ENCODE measurements around the gene ITGA6. TPM values are rescaled to one million over a fixed set of nuclear protein-coding genes. Genes with fewer than 3 reads are reported as not detected.

The ITGA6 gene
- total RNA-seq, 1 experiment from 2014 or later, result 93.1 TPM

DNA sequence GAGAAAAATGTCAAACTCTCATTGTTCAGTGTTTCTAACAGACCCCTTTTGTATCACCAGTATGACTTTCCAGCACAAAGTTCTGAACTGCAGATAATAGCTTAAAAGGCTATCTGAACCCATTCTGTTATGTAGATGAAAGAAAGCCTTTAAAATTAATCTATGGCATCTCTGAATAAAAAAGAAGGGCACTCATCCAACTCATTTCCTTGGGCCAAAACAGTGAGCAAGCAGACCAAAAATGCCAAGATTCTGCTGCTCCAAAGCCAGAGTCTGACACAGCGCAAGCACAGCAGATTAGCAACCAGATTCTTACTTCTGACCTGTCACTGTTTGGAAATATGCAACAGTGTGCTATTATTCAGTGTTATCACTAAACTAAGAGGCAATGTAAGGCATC lies 22.6 kb upstream of the ITGA6 start (continued):
- TF ChIP-seq, protein P1, sequence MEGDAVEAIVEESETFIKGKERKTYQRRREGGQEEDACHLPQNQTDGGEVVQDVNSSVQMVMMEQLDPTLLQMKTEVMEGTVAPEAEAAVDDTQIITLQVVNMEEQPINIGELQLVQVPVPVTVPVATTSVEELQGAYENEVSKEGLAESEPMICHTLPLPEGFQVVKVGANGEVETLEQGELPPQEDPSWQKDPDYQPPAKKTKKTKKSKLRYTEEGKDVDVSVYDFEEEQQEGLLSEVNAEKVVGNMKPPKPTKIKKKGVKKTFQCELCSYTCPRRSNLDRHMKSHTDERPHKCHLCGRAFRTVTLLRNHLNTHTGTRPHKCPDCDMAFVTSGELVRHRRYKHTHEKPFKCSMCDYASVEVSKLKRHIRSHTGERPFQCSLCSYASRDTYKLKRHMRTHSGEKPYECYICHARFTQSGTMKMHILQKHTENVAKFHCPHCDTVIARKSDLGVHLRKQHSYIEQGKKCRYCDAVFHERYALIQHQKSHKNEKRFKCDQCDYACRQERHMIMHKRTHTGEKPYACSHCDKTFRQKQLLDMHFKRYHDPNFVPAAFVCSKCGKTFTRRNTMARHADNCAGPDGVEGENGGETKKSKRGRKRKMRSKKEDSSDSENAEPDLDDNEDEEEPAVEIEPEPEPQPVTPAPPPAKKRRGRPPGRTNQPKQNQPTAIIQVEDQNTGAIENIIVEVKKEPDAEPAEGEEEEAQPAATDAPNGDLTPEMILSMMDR (IDR thresholded peaks at IDR 0.05 in 2 of 3, conservative IDR thresholded peaks at IDR 0.05 in 1 of 3; ENCODE audit: borderline replicate concordance in 1 of 3, insufficient read depth in 1 of 3, low read depth in 2 of 3, low read length in 2 of 3), result no peak
- TF ChIP-seq SP1 (IDR thresholded peaks at IDR 0.05; ENCODE audit: low read depth), result no peak
- TF ChIP-seq SIN3A (IDR thresholded peaks at IDR 0.05; ENCODE audit: low read depth), result no peak
- no peak for TF ChIP-seq ZNF274 (IDR thresholded peaks at IDR 0.05; ENCODE audit: low read depth, low read length)
- no peak for TF ChIP-seq EGR1 (IDR thresholded peaks at IDR 0.05; ENCODE audit: low read depth)
- no peak for TF ChIP-seq FOSL1 (IDR thresholded peaks at IDR 0.05; ENCODE audit: low read depth)
- TF ChIP-seq POLR2AphosphoS5 (IDR thresholded peaks at IDR 0.05; ENCODE audit: low read depth, low read length), result no peak
- TF ChIP-seq ELF1 (IDR thresholded peaks at IDR 0.05; ENCODE audit: borderline replicate concordance, low read depth), result no peak
- TF ChIP-seq, protein P2, sequence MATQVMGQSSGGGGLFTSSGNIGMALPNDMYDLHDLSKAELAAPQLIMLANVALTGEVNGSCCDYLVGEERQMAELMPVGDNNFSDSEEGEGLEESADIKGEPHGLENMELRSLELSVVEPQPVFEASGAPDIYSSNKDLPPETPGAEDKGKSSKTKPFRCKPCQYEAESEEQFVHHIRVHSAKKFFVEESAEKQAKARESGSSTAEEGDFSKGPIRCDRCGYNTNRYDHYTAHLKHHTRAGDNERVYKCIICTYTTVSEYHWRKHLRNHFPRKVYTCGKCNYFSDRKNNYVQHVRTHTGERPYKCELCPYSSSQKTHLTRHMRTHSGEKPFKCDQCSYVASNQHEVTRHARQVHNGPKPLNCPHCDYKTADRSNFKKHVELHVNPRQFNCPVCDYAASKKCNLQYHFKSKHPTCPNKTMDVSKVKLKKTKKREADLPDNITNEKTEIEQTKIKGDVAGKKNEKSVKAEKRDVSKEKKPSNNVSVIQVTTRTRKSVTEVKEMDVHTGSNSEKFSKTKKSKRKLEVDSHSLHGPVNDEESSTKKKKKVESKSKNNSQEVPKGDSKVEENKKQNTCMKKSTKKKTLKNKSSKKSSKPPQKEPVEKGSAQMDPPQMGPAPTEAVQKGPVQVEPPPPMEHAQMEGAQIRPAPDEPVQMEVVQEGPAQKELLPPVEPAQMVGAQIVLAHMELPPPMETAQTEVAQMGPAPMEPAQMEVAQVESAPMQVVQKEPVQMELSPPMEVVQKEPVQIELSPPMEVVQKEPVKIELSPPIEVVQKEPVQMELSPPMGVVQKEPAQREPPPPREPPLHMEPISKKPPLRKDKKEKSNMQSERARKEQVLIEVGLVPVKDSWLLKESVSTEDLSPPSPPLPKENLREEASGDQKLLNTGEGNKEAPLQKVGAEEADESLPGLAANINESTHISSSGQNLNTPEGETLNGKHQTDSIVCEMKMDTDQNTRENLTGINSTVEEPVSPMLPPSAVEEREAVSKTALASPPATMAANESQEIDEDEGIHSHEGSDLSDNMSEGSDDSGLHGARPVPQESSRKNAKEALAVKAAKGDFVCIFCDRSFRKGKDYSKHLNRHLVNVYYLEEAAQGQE (IDR thresholded peaks at IDR 0.05; ENCODE audit: low read depth), result no peak

DNA sequence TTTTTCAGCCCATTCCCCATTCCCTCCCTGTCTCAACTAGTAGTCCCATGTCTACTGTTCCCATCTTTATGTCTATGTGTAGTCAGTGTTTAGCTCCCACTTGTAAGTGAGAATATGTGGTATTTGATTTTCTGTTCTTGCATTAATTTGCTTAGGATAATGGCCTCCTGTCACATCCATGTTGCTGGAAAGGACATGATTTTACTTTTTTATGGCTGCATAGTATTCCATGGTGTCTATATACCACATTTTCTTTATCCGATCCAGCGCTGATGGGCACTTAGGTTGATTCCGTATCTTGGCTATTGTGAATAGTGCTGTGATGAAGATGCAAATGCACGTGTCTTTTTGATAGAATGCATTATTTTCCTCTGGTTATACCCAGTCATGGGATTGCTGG lies 21.7 kb upstream of the ITGA6 start:
- DNase-seq (ENCODE audit: low read depth, low spot score) (no peak), ATAC-seq (no peak)
- no peak for TF ChIP-seq ZFX (IDR thresholded peaks at IDR 0.05)
- no peak for TF ChIP-seq ELF1 (IDR thresholded peaks at IDR 0.05; ENCODE audit: borderline replicate concordance, low read depth)
- TF ChIP-seq JUND (IDR thresholded peaks at IDR 0.05), result no peak
- TF ChIP-seq FOSL1 (IDR thresholded peaks at IDR 0.05; ENCODE audit: low read depth), result no peak
- TF ChIP-seq POLR2A (IDR thresholded peaks at IDR 0.05; ENCODE audit: borderline replicate concordance, extremely low read depth, insufficient read depth, insufficient read length), result no peak
- TF ChIP-seq, protein P3, sequence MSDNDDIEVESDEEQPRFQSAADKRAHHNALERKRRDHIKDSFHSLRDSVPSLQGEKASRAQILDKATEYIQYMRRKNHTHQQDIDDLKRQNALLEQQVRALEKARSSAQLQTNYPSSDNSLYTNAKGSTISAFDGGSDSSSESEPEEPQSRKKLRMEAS (IDR thresholded peaks at IDR 0.05), result no peak
- no peak for TF ChIP-seq YY1 (IDR thresholded peaks at IDR 0.05; ENCODE audit: extremely low read depth, insufficient replicate concordance, low read depth, low read length)
- TF ChIP-seq, protein P1 (IDR thresholded peaks at IDR 0.05 in 2 of 3, conservative IDR thresholded peaks at IDR 0.05 in 1 of 3; ENCODE audit: borderline replicate concordance in 1 of 3, insufficient read depth in 1 of 3, low read depth in 2 of 3, low read length in 2 of 3), result no peak
- TF ChIP-seq, protein P4, sequence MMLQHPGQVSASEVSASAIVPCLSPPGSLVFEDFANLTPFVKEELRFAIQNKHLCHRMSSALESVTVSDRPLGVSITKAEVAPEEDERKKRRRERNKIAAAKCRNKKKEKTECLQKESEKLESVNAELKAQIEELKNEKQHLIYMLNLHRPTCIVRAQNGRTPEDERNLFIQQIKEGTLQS (IDR thresholded peaks at IDR 0.05), result no peak
- Histone ChIP-seq H3K79me2 (ENCODE audit: insufficient read depth, low read length) (no peaks in the 10 kb centered on the region), H3K27ac (ENCODE audit: low read depth, low read length) (no peak overlapping the region), H3K9me3 (ENCODE audit: control insufficient read depth in 1 of 2, insufficient read depth in 1 of 2, low read depth in 1 of 2, low read length in 2 of 2) (no peaks in the 10 kb centered on the region), H3K4me3 (replicated peaks in 1 of 2; ENCODE audit: low read depth in 1 of 2, low read length in 2 of 2) (no peak overlapping the region), H3K27me3 (ENCODE audit: insufficient read depth, low read length) (no peaks in the 10 kb centered on the region), H3K9me2 (ENCODE audit: insufficient read depth) (peaks cover 3% of the 10 kb centered on the region; the same call in 1 of the 2 replicates), H2AFZ (ENCODE audit: low read depth, low read length, poor library complexity, severe bottlenecking) (no peak overlapping the region), H3K36me3 (ENCODE audit: control insufficient read depth in 1 of 2, insufficient read depth in 2 of 2, low read length in 2 of 2) (no peaks in the 10 kb centered on the region), H3K4me2 (ENCODE audit: low read length) (no peak overlapping the region), H3K4me1 (ENCODE audit: control insufficient read depth in 1 of 2, insufficient read depth in 2 of 2, low read length in 2 of 2) (peaks cover 4 to 15% of the 10 kb centered on the region in 2 experiments; a peak in 3 of 4 replicates), H3K9ac (ENCODE audit: low read length) (no peak overlapping the region), H4K20me1 (ENCODE audit: insufficient read depth) (no peaks in the 10 kb centered on the region)
- POLR2A ChIA-PET, result no interaction called here
- no TSS peak for BruUV-seq (replicated peaks)
- CTCF ChIA-PET, result no interaction called here
- RAD21 ChIA-PET (ENCODE audit: low non-redundant PET in 1 of 2, low total read pairs in 2 of 2, uncharacterized antibody in 2 of 2, unreplicated experiment in 2 of 2), result no interaction called here
- intact Hi-C loops (cut with micrococcal nuclease), result no loop called here

Data from HCT116 (cell line).